Heart left ventricle (tissue), 16 donors: Measurements from ENCODE around the gene SNRNP48. TPM values are rescaled to one million over a fixed set of nuclear protein-coding genes. Genes with fewer than 3 reads are reported as not detected.
A peak's percentile ranks its signal among the peaks of the same experiment; 100 is the strongest.

Experiments
- ATAC-seq, 4 donors: fragments of 200-7000 bp; cut with Tn5 transposase; one replicate each; pipeline ENCODE4 v1.9.1; 2020 to 2022; ENCODE audit warnings: moderate library complexity in 4 of 4, mild to moderate bottlenecking in 3 of 4, moderate number of reproducible peaks in 1 of 4
- DNase-seq, 5 donors: peaks; one replicate each; pipeline ENCODE4 v3.0.0-alpha.2; 2020
- H3K27ac ChIP-seq, 12 donors: fragments of 200-600 bp; sonication (generic) in 4 of 12; one replicate each; pipeline versions ENCODE4 v1.5.0 to v1.8.0; 2016 to 2022; ENCODE audit warnings: mild to moderate bottlenecking in 2 of 12
- H3K27me3 ChIP-seq, 9 donors: fragments of 200-600 bp; sonication (generic) in 2 of 9; one replicate each; pipeline versions ENCODE4 v1.5.1 to v1.8.0; 2016 to 2022; ENCODE audit warnings: mild to moderate bottlenecking in 3 of 9
- H3K36me3 ChIP-seq, 9 donors: fragments of 200-600 bp; sonication (generic) in 2 of 9; one replicate each; pipeline versions ENCODE4 v1.5.0 to v1.8.0; 2018 to 2022; ENCODE audit warnings: mild to moderate bottlenecking in 2 of 9
- H3K4me1 ChIP-seq, 12 donors: fragments of 200-600 bp; sonication (generic) in 4 of 12; one replicate each; pipeline versions ENCODE4 v1.5.0 to v1.8.0; 2016 to 2022; ENCODE audit warnings: mild to moderate bottlenecking in 3 of 12
- H3K4me3 ChIP-seq, 12 donors: fragments of 200-600 bp; sonication (generic) in 4 of 12; one replicate each; pipeline versions ENCODE4 v1.5.0 to v1.8.0; 2017 to 2022; ENCODE audit warnings: mild to moderate bottlenecking in 9 of 12, moderate library complexity in 4 of 12
- H3K9me3 ChIP-seq, 12 donors: fragments of 200-600 bp; sonication (generic) in 4 of 12; one replicate each; pipeline versions ENCODE4 v1.5.0 to v1.8.0; 2016 to 2022; ENCODE audit warnings: mild to moderate bottlenecking in 1 of 12
- CTCF ChIP-seq, 12 donors: fragments of 200-600 bp; sonication (generic) in 4 of 12; IDR thresholded peaks; one replicate each; pipeline versions ENCODE4 v1.5.0 to v1.8.0; 2018 to 2022; ENCODE audit warnings: antibody characterized with exemption in 12 of 12, mild to moderate bottlenecking in 5 of 12
- POLR2A ChIP-seq, 2 donors: fragments of 450-650 bp; IDR thresholded peaks; one replicate each; pipeline ENCODE4 v1.6.1; 2017; ENCODE audit warnings: antibody characterized with exemption in 2 of 2, mild to moderate bottlenecking in 2 of 2, moderate library complexity in 2 of 2
- WGBS, 4 donors: extraction: QIAGEN DNeasy Blood & Tissue Kit in 2 of 4; methylation state at CpG; one replicate each; pipeline versions ENCODE4 v1.1.5 to v1.1.7; 2013 to 2018; 5-methylcytosine and 5-hydroxymethylcytosine counted together
- intact Hi-C, 10 donors: fragments of 100-400 bp; cut with DNase I; formaldehyde crosslinking; loops; one replicate each; pipeline versions ENCODE4 v1.11.1 to v1.14.2; 2022
- polyA plus RNA-seq, 2 donors: library from polyadenylated mRNA; stranded (reverse); fragments of 200-250 nt; gene quantifications; one replicate each; pipeline ENCODE4 v1.2.3, GENCODE V29; 2013
- total RNA-seq, 9 donors: library from RNA; depleted of rRNA in 2 of 9; stranded (reverse); fragments of >200 nt in 2 of 9; fragmentation: NEBNext Ultra II Directional in 3 of 9; extraction: Animal tissue kit (Norgen Biotek cat#: 25700) in 3 of 9; gene quantifications; one replicate each; pipeline versions ENCODE4 v1.1.0 to v1.2.4, GENCODE V29; 2016 to 2023
- donor health status: ischemic (EF 13 %, LVEDD 7.1; RV severe dilation, severe dysfunction).
- donor health status: healthy with polysubstance abuse.
- donor health status: DM: no; HTN: yes; CAD: no.
- donor health status: DM: no; HTN: no; CAD: no.
- donor health status: ischemic (EF 25% LVEDD 6.9; RV normal size, moderate dysfunction).
- donor health status: ischemic (EF 25% LVEDD 5.7; RV mildly dilated, moderate dysfunction).
- donor health status: healthy.
- donor health status: DM: yes; HTN: yes; CAD: no.
- donor health status: ischemic (EF 35%, LVEDD 5.7; RV mildly dilated, moderate dysfunction).
- donor health status: nonischemic (EF 11% LVEDD 7.7; RV severe dilation, severe dysfunction).
- donor health status: DM: yes; HTN: yes; CAD: no.
- donor health status: PGD.
- donor health status: ischemic (EF 29% LVEDD 5.4; RV normal size, mild dysfunction).
- donor health status: nonischemic (EF 23%, LVEDD 6.1; RV moderate dilation, normal function).

Gene SNRNP48
- total and polyA plus RNA-seq, 11 donors, result 8.2 to 25.8 (median 13.3) TPM

GRCh38 chr6:7561153-7561964, 28.6 kb upstream of the SNRNP48 start:
- Histone ChIP-seq H3K4me1 (peaks cover 0 to 16% (median 1%) of the 10 kb centered on the region in 12 donors), H3K27me3 (peaks cover 0 to 28% (median 0%) of the 10 kb centered on the region in 9 donors), H3K36me3 (peaks cover 0 to 53% (median 8%) of the 10 kb centered on the region in 9 donors), H3K9me3 (no peaks in the 10 kb centered on the region), H3K27ac (peak overlapping the region in 11 of 12 donors; percentile 53 to 82 (median 69)), H3K4me3 (peak overlapping the region in 3 of 12 donors; percentile 9 to 13 (median 11))
- intact Hi-C loops, result loop anchor here in 3 of 10 donors (5.0 to 10.0 kb wide), 3 partner anchors 134 to 139 kb away; no protein-coding TSS in a partner anchor
- DNase-seq (peak in 2 of 5 donors; percentile 45 to 58), ATAC-seq (peak; percentile 85 to 93 (median 88))
- TF ChIP-seq CTCF (IDR thresholded peaks at IDR 0.05) (no peak), POLR2A (IDR thresholded peaks at IDR 0.05) (no peak)
- WGBS, 4 donors, result 51 to 70% (median 55%) methylated on average over 19 of the region's 19 CpGs

- WGBS, 4 donors, result 67 to 78% (median 73%) methylated on average over 4 of the region's 4 CpGs
- H3K27me3 ChIP-seq, result peaks cover 0 to 21% (median 0%) of the 10 kb centered on the region in 9 donors
Measured at GRCh38 chr6:7562769-7563168, 27.2 kb upstream of the SNRNP48 start.

GRCh38 chr6:7566107-7566506, 23.9 kb upstream of the SNRNP48 start:
- 91 to 98% (median 95%) methylated on average over 2 of the region's 2 CpGs for WGBS, 4 donors
- H3K36me3 ChIP-seq, result peaks cover 0 to 77% (median 41%) of the 10 kb centered on the region in 9 donors
- intact Hi-C loops, result loop anchor here in 1 of 10 donors (10.0 kb wide), 1 partner anchor 141 kb away; no protein-coding TSS in a partner anchor

More at GRCh38 chr6:7562769-7563168, 27.2 kb upstream of the SNRNP48 start:
- TF ChIP-seq POLR2A (IDR thresholded peaks at IDR 0.05) (no peak), CTCF (IDR thresholded peaks at IDR 0.05) (no peak)
- intact Hi-C loops, result loop anchor here in 3 of 10 donors (5.0 to 10.0 kb wide), 3 partner anchors 135 to 140 kb away; no protein-coding TSS in a partner anchor
- no peak for DNase-seq
- H3K27ac ChIP-seq, result peak overlapping the region in 2 of 12 donors; percentile 40 to 65
- H3K36me3 ChIP-seq, result peaks cover 0 to 67% (median 17%) of the 10 kb centered on the region in 9 donors
- H3K4me1 ChIP-seq, result peaks cover 0 to 13% (median 0%) of the 10 kb centered on the region in 12 donors
- ATAC-seq, result no peak
- H3K9me3 ChIP-seq, result no peaks in the 10 kb centered on the region
- no peak overlapping the region for H3K4me3 ChIP-seq

More at GRCh38 chr6:7566107-7566506, 23.9 kb upstream of the SNRNP48 start:
- ATAC-seq, result no peak
- peaks cover 0 to 11% (median 0%) of the 10 kb centered on the region in 12 donors for H3K4me1 ChIP-seq
- no peaks in the 10 kb centered on the region for H3K9me3 ChIP-seq
- H3K27ac ChIP-seq, result no peak overlapping the region
- peaks cover 0 to 15% (median 0%) of the 10 kb centered on the region in 9 donors for H3K27me3 ChIP-seq
- no peak for DNase-seq
- no peak for TF ChIP-seq CTCF (IDR thresholded peaks at IDR 0.05)
- TF ChIP-seq POLR2A (IDR thresholded peaks at IDR 0.05), result no peak
- H3K4me3 ChIP-seq, result no peak overlapping the region
